C4-2B (cell line): ENCODE data around the gene CLEC16A.

Source experiments
- ZFX ChIP-seq: fragments of 450-650 bp; IDR thresholded peaks from 2 replicates; pipeline ENCODE4 v1.6.1; 2017
- TF ChIP-seq, protein P1 (sequence below): fragments of 450-650 bp; conservative IDR thresholded peaks from 2 replicates; pipeline ENCODE4 v1.5.1; 2017; ENCODE audit warnings: mild to moderate bottlenecking

DNA sequence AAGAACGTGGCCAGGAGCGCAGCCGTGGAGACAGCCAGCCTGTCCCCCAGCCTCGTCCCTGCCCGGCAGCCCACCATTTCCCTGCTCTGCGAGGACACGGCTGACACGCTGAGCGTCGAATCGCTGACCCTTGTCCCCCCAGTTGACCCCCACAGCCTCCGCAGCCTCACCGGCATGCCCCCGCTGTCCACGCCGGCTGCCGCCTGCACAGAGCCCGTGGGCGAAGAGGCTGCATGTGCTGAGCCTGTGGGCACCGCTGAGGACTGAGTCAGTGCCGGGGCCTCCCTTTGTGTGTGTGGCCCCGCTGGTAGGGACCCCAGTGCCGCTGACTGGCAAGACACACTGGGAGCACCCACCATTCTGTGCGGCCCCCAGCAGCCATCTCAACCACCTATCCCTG, 234.1 kb downstream of the CLEC16A start:
- TF ChIP-seq, protein P1, sequence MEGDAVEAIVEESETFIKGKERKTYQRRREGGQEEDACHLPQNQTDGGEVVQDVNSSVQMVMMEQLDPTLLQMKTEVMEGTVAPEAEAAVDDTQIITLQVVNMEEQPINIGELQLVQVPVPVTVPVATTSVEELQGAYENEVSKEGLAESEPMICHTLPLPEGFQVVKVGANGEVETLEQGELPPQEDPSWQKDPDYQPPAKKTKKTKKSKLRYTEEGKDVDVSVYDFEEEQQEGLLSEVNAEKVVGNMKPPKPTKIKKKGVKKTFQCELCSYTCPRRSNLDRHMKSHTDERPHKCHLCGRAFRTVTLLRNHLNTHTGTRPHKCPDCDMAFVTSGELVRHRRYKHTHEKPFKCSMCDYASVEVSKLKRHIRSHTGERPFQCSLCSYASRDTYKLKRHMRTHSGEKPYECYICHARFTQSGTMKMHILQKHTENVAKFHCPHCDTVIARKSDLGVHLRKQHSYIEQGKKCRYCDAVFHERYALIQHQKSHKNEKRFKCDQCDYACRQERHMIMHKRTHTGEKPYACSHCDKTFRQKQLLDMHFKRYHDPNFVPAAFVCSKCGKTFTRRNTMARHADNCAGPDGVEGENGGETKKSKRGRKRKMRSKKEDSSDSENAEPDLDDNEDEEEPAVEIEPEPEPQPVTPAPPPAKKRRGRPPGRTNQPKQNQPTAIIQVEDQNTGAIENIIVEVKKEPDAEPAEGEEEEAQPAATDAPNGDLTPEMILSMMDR: no peak
- no peak for TF ChIP-seq ZFX
